ENCODE data around the gene DIS3L2. TPM values are rescaled to one million over a fixed set of nuclear protein-coding genes. Genes with fewer than 3 reads are reported as not detected.

The DIS3L2 gene
- total RNA-seq, 4 donors from 2014 or later, result 13.3 to 31.0 (median 23.6) TPM

GRCh38 chr2:232343821-232344220, 382.3 kb downstream of the DIS3L2 start:
- ATAC-seq, result no peak
- TF ChIP-seq EP300 (IDR thresholded peaks at IDR 0.05) (no peak), CTCF (IDR thresholded peaks at IDR 0.05) (no peak), POLR2AphosphoS5 (IDR thresholded peaks at IDR 0.05) (no peak), POLR2A (IDR thresholded peaks at IDR 0.05) (no peak)
- H3K36me3 ChIP-seq, result no peaks in the 10 kb centered on the region
- H3K9me3 ChIP-seq, result peaks cover 0 to 52% (median 0%) of the 10 kb centered on the region in 3 donors
- no peak overlapping the region for H3K27ac ChIP-seq
- peaks cover 11% of the 10 kb centered on the region for H3K27me3 ChIP-seq
- H3K4me1 ChIP-seq, result no peaks in the 10 kb centered on the region
- H3K4me3 ChIP-seq, result no peak overlapping the region
- WGBS, 2 donors (ENCODE audit: low coverage in 1 of 2), result 19 to 29% methylated on average over 6 of the region's 6 CpGs

DNA sequence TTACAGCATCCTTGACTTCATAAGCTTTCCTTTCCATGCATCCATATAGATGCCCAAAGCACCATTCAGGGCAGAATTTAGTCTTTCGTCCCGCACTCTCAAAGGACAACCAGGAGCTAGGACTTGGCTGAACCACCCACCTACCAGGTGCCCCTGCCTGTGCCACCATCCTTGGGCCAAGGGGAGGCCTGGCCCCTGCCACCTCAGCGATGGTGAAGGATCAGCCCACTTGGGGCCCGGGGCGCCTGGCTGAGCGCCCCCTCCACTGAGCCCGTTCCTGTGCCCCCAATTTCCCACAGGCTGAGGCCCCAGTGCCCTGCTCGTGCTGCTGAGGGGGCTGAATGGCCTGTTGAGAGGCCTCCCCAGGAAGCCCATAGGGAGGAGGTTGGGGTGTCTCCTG, 383.7 kb downstream of the DIS3L2 start:
- Histone ChIP-seq H3K9me3 (peaks cover 0 to 52% (median 0%) of the 10 kb centered on the region in 3 donors), H3K4me1 (no peaks in the 10 kb centered on the region), H3K27ac (no peak overlapping the region), H3K27me3 (peaks cover 25% of the 10 kb centered on the region), H3K36me3 (no peaks in the 10 kb centered on the region), H3K4me3 (no peak overlapping the region)
- TF ChIP-seq EP300 (IDR thresholded peaks at IDR 0.05) (no peak), POLR2A (IDR thresholded peaks at IDR 0.05) (no peak), CTCF (IDR thresholded peaks at IDR 0.05) (no peak), POLR2AphosphoS5 (IDR thresholded peaks at IDR 0.05) (no peak)
- WGBS, 2 donors (ENCODE audit: low coverage in 1 of 2), result 90 to 100% methylated on average over 2 of the region's 8 CpGs
- no peak for ATAC-seq

DNA sequence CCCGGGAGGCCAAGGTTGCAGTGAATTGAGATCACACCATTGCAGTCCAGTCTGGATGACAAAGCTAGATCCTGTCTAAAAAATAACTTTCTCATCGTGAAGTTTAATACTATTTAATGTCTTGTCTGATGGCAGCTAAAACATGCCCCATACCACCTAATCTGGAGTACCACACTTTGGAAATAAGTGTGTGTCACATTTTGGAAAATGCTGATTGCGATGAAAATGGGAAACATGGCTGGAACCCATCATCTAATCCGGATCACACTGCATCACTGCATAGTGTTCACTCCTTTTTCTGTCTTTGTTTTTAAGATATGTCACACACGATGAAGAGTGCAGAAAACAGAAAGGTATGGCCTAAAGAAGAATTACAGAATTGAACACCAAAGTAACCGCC, 385.9 kb downstream of the DIS3L2 start:
- no peak for TF ChIP-seq POLR2A (IDR thresholded peaks at IDR 0.05)
- no peak for TF ChIP-seq POLR2AphosphoS5 (IDR thresholded peaks at IDR 0.05)
- TF ChIP-seq CTCF (IDR thresholded peaks at IDR 0.05), result no peak
- no peak for TF ChIP-seq EP300 (IDR thresholded peaks at IDR 0.05)
- peaks cover 47% of the 10 kb centered on the region for H3K27me3 ChIP-seq
- ATAC-seq, result no peak
- 88 to 96% methylated on average over 4 to 6 of the region's 6 CpGs for WGBS, 2 donors (ENCODE audit: low coverage in 1 of 2)
- peaks cover 0 to 17% (median 4%) of the 10 kb centered on the region in 3 donors for H3K4me1 ChIP-seq
- H3K9me3 ChIP-seq, result peaks cover 0 to 46% (median 0%) of the 10 kb centered on the region in 3 donors
- H3K36me3 ChIP-seq, result no peaks in the 10 kb centered on the region
- H3K4me3 ChIP-seq, result no peak overlapping the region
- H3K27ac ChIP-seq, result no peak overlapping the region

DNA sequence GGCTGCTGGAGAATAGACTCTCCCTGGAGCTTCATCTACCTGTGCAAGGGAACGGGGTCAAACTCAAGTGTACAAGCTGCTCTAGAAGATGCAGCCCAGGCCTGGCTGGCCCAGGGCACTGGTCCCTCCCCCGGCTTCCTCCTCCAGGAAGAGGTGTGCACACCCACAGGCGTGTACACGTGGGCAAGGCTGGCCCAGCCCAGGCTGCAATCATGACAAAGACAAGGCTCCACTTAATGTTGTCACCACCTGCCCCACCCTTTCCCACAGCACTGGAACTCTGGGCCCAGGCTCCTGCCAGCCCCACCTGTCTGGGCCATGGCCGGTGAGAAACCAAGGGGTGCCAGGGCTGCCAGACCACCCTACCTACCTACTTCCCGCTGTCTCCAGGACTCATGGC, 387.4 kb downstream of the DIS3L2 start:
- no peak for ATAC-seq
- peaks cover 62% of the 10 kb centered on the region for H3K27me3 ChIP-seq
- 30 to 50% methylated on average over 2 of the region's 6 CpGs for WGBS, 2 donors (ENCODE audit: low coverage in 1 of 2)

More for the DNA sequence above, 387.4 kb downstream of the DIS3L2 start:
- Histone ChIP-seq H3K4me3 (no peak overlapping the region), H3K9me3 (peaks cover 0 to 33% (median 0%) of the 10 kb centered on the region in 3 donors), H3K36me3 (no peaks in the 10 kb centered on the region), H3K27ac (no peak overlapping the region), H3K4me1 (peaks cover 0 to 23% (median 4%) of the 10 kb centered on the region in 3 donors)
- no peak for TF ChIP-seq CTCF (IDR thresholded peaks at IDR 0.05)
- no peak for TF ChIP-seq POLR2AphosphoS5 (IDR thresholded peaks at IDR 0.05)
- no peak for TF ChIP-seq EP300 (IDR thresholded peaks at IDR 0.05)
- TF ChIP-seq POLR2A (IDR thresholded peaks at IDR 0.05), result no peak
